Measurements from ENCODE around the gene RPS6KB1.
A peak's percentile ranks its signal among the peaks of the same experiment; 100 is the strongest.
"Not testable (repeated sequence)": the region's sequence is repeated elsewhere in the genome, so short reads cannot be mapped to it uniquely, and the experiment has no call there.

Gene RPS6KB1

GRCh38 chr17:59892924-59893675 is at the start of gene RPS6KB1, which contains the start of gene TUBD1:
Gene RPS6KB1 (plus strand): TSS chr17:59893121. CDS start chr17:59893185, 64 bp downstream.
Gene TUBD1 (minus strand): TSS chr17:59892943. CDS start chr17:59891002, 1,941 bp downstream.
- DNase-seq (ENCODE audit: low read depth), result peak; percentile 98
- peak within 1 kb of the TSS; percentile 97 for H3K4me3 ChIP-seq (ENCODE audit: low read depth, low read length)

- no peak overlapping the region for H3K4me3 ChIP-seq (ENCODE audit: low read depth, low read length)
- no peak for DNase-seq (ENCODE audit: low read depth)
Observed at GRCh38 chr17:59844884-59845594, 47.9 kb upstream of the RPS6KB1 start.

GRCh38 chr17:59845595-59846393 is 47.1 kb upstream of the RPS6KB1 start:
- DNase-seq (ENCODE audit: low read depth), result peak; percentile 68
- no peak overlapping the region for H3K4me3 ChIP-seq (ENCODE audit: low read depth, low read length)

GRCh38 chr17:59846394-59847165 is 46.3 kb upstream of the RPS6KB1 start:
- no peak overlapping the region for H3K4me3 ChIP-seq (ENCODE audit: low read depth, low read length)
- no peak for DNase-seq (ENCODE audit: low read depth)

- no peak for DNase-seq (ENCODE audit: low read depth)
- H3K4me3 ChIP-seq (ENCODE audit: low read depth, low read length), result no peak overlapping the region
Observed at GRCh38 chr17:59848385-59848668, 44.6 kb upstream of the RPS6KB1 start.

GRCh38 chr17:59848778-59849177 is 44.1 kb upstream of the RPS6KB1 start:
- H3K4me3 ChIP-seq (ENCODE audit: low read depth, low read length), result no peak overlapping the region
- peak; percentile 80 for DNase-seq (ENCODE audit: low read depth)

- DNase-seq (ENCODE audit: low read depth); H3K4me3 ChIP-seq (ENCODE audit: low read depth, low read length): not testable (repeated sequence)
Observed at GRCh38 chr17:59850311-59850710, 42.6 kb upstream of the RPS6KB1 start.

- DNase-seq (ENCODE audit: low read depth), result peak; percentile 67
- H3K4me3 ChIP-seq (ENCODE audit: low read depth, low read length), result no peak overlapping the region
Observed at GRCh38 chr17:59851439-59852375, 41.2 kb upstream of the RPS6KB1 start.

- not testable (repeated sequence) for H3K4me3 ChIP-seq (ENCODE audit: low read depth, low read length); DNase-seq (ENCODE audit: low read depth)
Observed at GRCh38 chr17:59852847-59853167, 40.1 kb upstream of the RPS6KB1 start.

GRCh38 chr17:59853168-59853918 is 39.6 kb upstream of the RPS6KB1 start:
- H3K4me3 ChIP-seq (ENCODE audit: low read depth, low read length), result no peak overlapping the region
- DNase-seq (ENCODE audit: low read depth), result peak; percentile 82

- DNase-seq (ENCODE audit: low read depth); H3K4me3 ChIP-seq (ENCODE audit: low read depth, low read length): not testable (repeated sequence)
Observed at GRCh38 chr17:59853919-59854729, 38.8 kb upstream of the RPS6KB1 start.

- no peak overlapping the region for H3K4me3 ChIP-seq (ENCODE audit: low read depth, low read length)
- DNase-seq (ENCODE audit: low read depth), result no peak
Observed at GRCh38 chr17:59856859-59857794, 35.8 kb upstream of the RPS6KB1 start.

GRCh38 chr17:59858167-59858816 is 34.6 kb upstream of the RPS6KB1 start:
- no peak for DNase-seq (ENCODE audit: low read depth)
- H3K4me3 ChIP-seq (ENCODE audit: low read depth, low read length), result no peak overlapping the region

- no peak overlapping the region for H3K4me3 ChIP-seq (ENCODE audit: low read depth, low read length)
- DNase-seq (ENCODE audit: low read depth), result no peak
Observed at GRCh38 chr17:59858932-59859331, 34.0 kb upstream of the RPS6KB1 start.

- H3K4me3 ChIP-seq (ENCODE audit: low read depth, low read length), result no peak overlapping the region
- no peak for DNase-seq (ENCODE audit: low read depth)
Observed at GRCh38 chr17:59859444-59860025, 33.4 kb upstream of the RPS6KB1 start.
